Measurements from ENCODE around the gene ELN. TPM values are rescaled to one million over a fixed set of nuclear protein-coding genes. Genes with fewer than 3 reads are reported as not detected.
A peak's percentile ranks its signal among the peaks of the same experiment; 100 is the strongest.

ELN gene
- polyA plus RNA-seq, 4 donors = 1.3 to 87.5 (median 13.2) TPM

- Histone ChIP-seq H3K36me3 (ENCODE audit: control insufficient read depth in 3 of 3, insufficient read depth in 2 of 3, low read depth in 1 of 3, low read length in 3 of 3) (no peaks in the 10 kb centered on the region), H3K9me3 (ENCODE audit: control insufficient read depth in 2 of 2, insufficient read depth in 1 of 2, low read depth in 1 of 2, low read length in 1 of 2) (no peaks in the 10 kb centered on the region), H3K27ac (ENCODE audit: low read depth in 1 of 3, low read length in 2 of 3) (no peak overlapping the region), H3K27me3 (ENCODE audit: control insufficient read depth in 3 of 3, insufficient read depth in 3 of 3, low read length in 3 of 3) (peaks cover 0 to 24% (median 0%) of the 10 kb centered on the region in 3 donors), H3K4me1 (ENCODE audit: control insufficient read depth in 3 of 3, insufficient read depth in 2 of 3, low read depth in 1 of 3, low read length in 2 of 3) (peaks cover 0 to 7% (median 0%) of the 10 kb centered on the region in 3 donors), H3K4me3 (ENCODE audit: low read depth in 1 of 3, low read length in 3 of 3) (no peak overlapping the region)
- no peak for FAIRE-seq
- DNase-seq = peak in 1 of 2 donors; percentile 33
- WGBS, 3 donors = 18 to 22% (median 20%) methylated on average over 12 of the region's 12 CpGs
Observed at GRCh38 chr7:74023092-74023536, 4.9 kb upstream of the ELN start.

GRCh38 chr7:74023786-74024185, 4.2 kb upstream of the ELN start:
- Histone ChIP-seq H3K9me3 (ENCODE audit: control insufficient read depth in 2 of 2, insufficient read depth in 1 of 2, low read depth in 1 of 2, low read length in 1 of 2) (no peaks in the 10 kb centered on the region), H3K36me3 (ENCODE audit: control insufficient read depth in 3 of 3, insufficient read depth in 2 of 3, low read depth in 1 of 3, low read length in 3 of 3) (no peaks in the 10 kb centered on the region), H3K4me1 (ENCODE audit: control insufficient read depth in 3 of 3, insufficient read depth in 2 of 3, low read depth in 1 of 3, low read length in 2 of 3) (peaks cover 0 to 7% (median 0%) of the 10 kb centered on the region in 3 donors), H3K4me3 (ENCODE audit: low read depth in 1 of 3, low read length in 3 of 3) (no peak overlapping the region), H3K27me3 (ENCODE audit: control insufficient read depth in 3 of 3, insufficient read depth in 3 of 3, low read length in 3 of 3) (peaks cover 0 to 29% (median 0%) of the 10 kb centered on the region in 3 donors), H3K27ac (ENCODE audit: low read depth in 1 of 3, low read length in 2 of 3) (no peak overlapping the region)
- DNase-seq (no peak), FAIRE-seq (no peak)
- 51 to 79% (median 56%) methylated on average over 11 of the region's 11 CpGs for WGBS, 3 donors

GRCh38 chr7:74025146-74025545, 2.8 kb upstream of the ELN start:
- FAIRE-seq (no peak), DNase-seq (peak in 1 of 2 donors; percentile 49)
- Histone ChIP-seq H3K9me3 (ENCODE audit: control insufficient read depth in 2 of 2, insufficient read depth in 1 of 2, low read depth in 1 of 2, low read length in 1 of 2) (no peaks in the 10 kb centered on the region), H3K27ac (ENCODE audit: low read depth in 1 of 3, low read length in 2 of 3) (no peak overlapping the region), H3K27me3 (ENCODE audit: control insufficient read depth in 3 of 3, insufficient read depth in 3 of 3, low read length in 3 of 3) (peaks cover 0 to 29% (median 0%) of the 10 kb centered on the region in 3 donors), H3K4me1 (ENCODE audit: control insufficient read depth in 3 of 3, insufficient read depth in 2 of 3, low read depth in 1 of 3, low read length in 2 of 3) (peaks cover 0 to 14% (median 5%) of the 10 kb centered on the region in 3 donors), H3K4me3 (ENCODE audit: low read depth in 1 of 3, low read length in 3 of 3) (no peak overlapping the region), H3K36me3 (ENCODE audit: control insufficient read depth in 3 of 3, insufficient read depth in 2 of 3, low read depth in 1 of 3, low read length in 3 of 3) (no peaks in the 10 kb centered on the region)
- 6 to 48% (median 22%) methylated on average over 8 of the region's 8 CpGs for WGBS, 3 donors

DNA sequence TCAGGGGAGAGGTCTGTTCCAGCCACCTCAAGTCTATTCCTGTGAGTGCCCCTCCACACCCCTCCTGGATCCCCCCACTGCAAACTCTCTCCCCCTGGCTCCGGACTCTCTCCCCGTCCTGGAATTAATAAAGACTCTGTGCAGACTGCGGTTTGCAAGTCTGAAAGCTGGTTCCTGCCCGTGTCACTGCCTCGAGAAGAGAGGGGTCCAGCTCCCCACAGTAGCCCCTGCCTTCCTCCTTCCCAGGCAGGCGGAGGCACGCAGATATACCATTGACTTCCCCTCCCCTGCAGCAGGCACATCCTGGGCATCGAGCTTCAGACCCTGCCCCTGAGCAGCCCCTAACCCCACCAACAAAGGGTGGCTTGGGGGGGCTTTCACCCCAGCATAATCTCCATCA, 2.2 kb upstream of the ELN start:
- Histone ChIP-seq H3K4me1 (ENCODE audit: control insufficient read depth in 3 of 3, insufficient read depth in 2 of 3, low read depth in 1 of 3, low read length in 2 of 3) (peaks cover 0 to 15% (median 6%) of the 10 kb centered on the region in 3 donors), H3K9me3 (ENCODE audit: control insufficient read depth in 2 of 2, insufficient read depth in 1 of 2, low read depth in 1 of 2, low read length in 1 of 2) (no peaks in the 10 kb centered on the region), H3K36me3 (ENCODE audit: control insufficient read depth in 3 of 3, insufficient read depth in 2 of 3, low read depth in 1 of 3, low read length in 3 of 3) (no peaks in the 10 kb centered on the region), H3K27me3 (ENCODE audit: control insufficient read depth in 3 of 3, insufficient read depth in 3 of 3, low read length in 3 of 3) (peaks cover 0 to 29% (median 0%) of the 10 kb centered on the region in 3 donors), H3K27ac (ENCODE audit: low read depth in 1 of 3, low read length in 2 of 3) (no peak overlapping the region), H3K4me3 (ENCODE audit: low read depth in 1 of 3, low read length in 3 of 3) (no peak overlapping the region)
- WGBS, 3 donors = 63 to 71% (median 70%) methylated on average over 8 of the region's 8 CpGs
- FAIRE-seq (no peak), DNase-seq (no peak)

DNA sequence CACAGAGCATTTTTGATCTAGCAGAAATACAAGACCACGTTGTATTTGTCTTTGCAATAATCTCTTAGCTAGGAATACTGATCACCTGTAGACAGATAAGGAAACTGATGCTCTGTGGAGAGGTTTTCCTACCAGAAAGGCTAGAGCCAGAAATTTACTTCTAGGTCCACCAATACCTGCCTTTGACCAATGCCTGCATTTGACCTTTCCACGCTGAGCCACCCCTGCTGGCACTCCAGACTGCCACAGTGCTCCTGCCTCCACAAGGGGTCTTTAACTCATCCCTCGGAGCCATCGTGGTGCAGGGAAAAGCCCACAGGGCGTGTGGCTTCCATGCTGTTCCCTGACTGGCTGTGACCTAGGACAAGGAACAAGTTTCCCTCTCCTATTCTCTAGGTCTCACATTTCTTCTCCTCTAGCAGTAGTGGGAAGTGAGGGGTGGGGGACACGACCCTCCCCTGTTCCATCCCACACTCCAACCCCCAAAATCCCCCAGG, 1.5 kb upstream of the ELN start:
- Histone ChIP-seq H3K27ac (ENCODE audit: low read depth in 1 of 3, low read length in 2 of 3) (no peak overlapping the region), H3K36me3 (ENCODE audit: control insufficient read depth in 3 of 3, insufficient read depth in 2 of 3, low read depth in 1 of 3, low read length in 3 of 3) (no peaks in the 10 kb centered on the region), H3K9me3 (ENCODE audit: control insufficient read depth in 2 of 2, insufficient read depth in 1 of 2, low read depth in 1 of 2, low read length in 1 of 2) (no peaks in the 10 kb centered on the region), H3K4me3 (ENCODE audit: low read depth in 1 of 3, low read length in 3 of 3) (no peak overlapping the region), H3K4me1 (ENCODE audit: control insufficient read depth in 3 of 3, insufficient read depth in 2 of 3, low read depth in 1 of 3, low read length in 2 of 3) (peaks cover 0 to 18% (median 7%) of the 10 kb centered on the region in 3 donors), H3K27me3 (ENCODE audit: control insufficient read depth in 3 of 3, insufficient read depth in 3 of 3, low read length in 3 of 3) (peaks cover 0 to 29% (median 0%) of the 10 kb centered on the region in 3 donors)
- DNase-seq (no peak), FAIRE-seq (no peak)
- WGBS, 3 donors = 20 to 30% (median 23%) methylated on average over 6 of the region's 6 CpGs

- DNase-seq (peak; percentile 59 to 77), FAIRE-seq (no peak)
- Histone ChIP-seq H3K36me3 (ENCODE audit: control insufficient read depth in 3 of 3, insufficient read depth in 2 of 3, low read depth in 1 of 3, low read length in 3 of 3) (no peaks in the 10 kb centered on the region), H3K27ac (ENCODE audit: low read depth in 1 of 3, low read length in 2 of 3) (peak overlapping the region in 2 of 3 donors; percentile 7 to 26), H3K27me3 (ENCODE audit: control insufficient read depth in 3 of 3, insufficient read depth in 3 of 3, low read length in 3 of 3) (peaks cover 0 to 24% (median 0%) of the 10 kb centered on the region in 3 donors), H3K4me3 (ENCODE audit: low read depth in 1 of 3, low read length in 3 of 3) (no peak overlapping the region), H3K4me1 (ENCODE audit: control insufficient read depth in 3 of 3, insufficient read depth in 2 of 3, low read depth in 1 of 3, low read length in 2 of 3) (peaks cover 0 to 18% (median 8%) of the 10 kb centered on the region in 3 donors), H3K9me3 (ENCODE audit: control insufficient read depth in 2 of 2, insufficient read depth in 1 of 2, low read depth in 1 of 2, low read length in 1 of 2) (no peaks in the 10 kb centered on the region)
- 26 to 40% (median 28%) methylated on average over 16 to 18 of the region's 18 CpGs for WGBS, 3 donors
Observed at GRCh38 chr7:74026903-74027682, 880 bp upstream of the ELN start.

GRCh38 chr7:74028321-74028838, 407 bp downstream of the ELN start:
- Histone ChIP-seq H3K36me3 (ENCODE audit: control insufficient read depth in 3 of 3, insufficient read depth in 2 of 3, low read depth in 1 of 3, low read length in 3 of 3) (no peaks in the 10 kb centered on the region), H3K9me3 (ENCODE audit: control insufficient read depth in 2 of 2, insufficient read depth in 1 of 2, low read depth in 1 of 2, low read length in 1 of 2) (no peaks in the 10 kb centered on the region), H3K4me3 (ENCODE audit: low read depth in 1 of 3, low read length in 3 of 3) (peak overlapping the region in 2 of 3 donors; percentile 35 to 52), H3K4me1 (ENCODE audit: control insufficient read depth in 3 of 3, insufficient read depth in 2 of 3, low read depth in 1 of 3, low read length in 2 of 3) (peaks cover 0 to 13% (median 8%) of the 10 kb centered on the region in 3 donors), H3K27ac (ENCODE audit: low read depth in 1 of 3, low read length in 2 of 3) (peak overlapping the region in 2 of 3 donors; percentile 28 to 30), H3K27me3 (ENCODE audit: control insufficient read depth in 3 of 3, insufficient read depth in 3 of 3, low read length in 3 of 3) (peaks cover 0 to 12% (median 0%) of the 10 kb centered on the region in 3 donors)
- FAIRE-seq (no peak), DNase-seq (no peak)
- WGBS, 3 donors = 38 to 69% (median 50%) methylated on average over 11 to 13 of the region's 13 CpGs

DNA sequence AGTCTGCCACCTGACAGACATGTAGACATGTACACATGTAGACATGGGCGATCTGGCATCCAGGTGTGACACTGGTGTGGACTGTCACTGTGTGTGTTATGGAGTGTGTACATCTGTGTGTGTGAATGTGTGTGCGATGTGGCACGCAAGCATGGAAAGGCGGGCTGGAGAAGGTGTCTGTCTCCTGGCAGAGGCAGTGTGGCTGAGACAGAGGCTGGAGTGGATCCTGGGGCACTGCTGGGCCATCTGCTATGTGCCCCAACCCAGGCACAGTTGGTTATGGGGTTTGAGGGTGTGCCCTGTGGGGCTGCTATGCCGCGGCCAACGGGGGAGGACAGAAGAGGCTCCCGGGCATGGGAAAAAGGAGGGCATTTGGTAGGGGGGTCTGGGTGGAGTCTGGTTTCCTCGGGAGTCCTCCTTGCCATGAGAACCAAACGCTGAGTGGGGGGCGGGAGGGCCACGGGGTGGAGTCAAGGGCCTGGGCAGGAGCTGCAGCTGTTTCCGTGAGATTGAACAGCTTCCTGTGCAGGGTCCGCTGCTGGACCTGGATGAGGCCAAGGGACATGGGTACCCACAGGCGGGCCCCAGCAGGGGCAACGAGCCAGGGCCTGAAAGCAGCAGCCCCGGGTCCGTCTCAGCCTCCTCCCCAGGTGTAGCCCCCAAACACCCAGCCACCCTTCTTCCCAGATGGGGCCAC, 1.3 kb downstream of the ELN start:
- FAIRE-seq = no peak
- DNase-seq = no peak
- Histone ChIP-seq H3K36me3 (ENCODE audit: control insufficient read depth in 3 of 3, insufficient read depth in 2 of 3, low read depth in 1 of 3, low read length in 3 of 3) (no peaks in the 10 kb centered on the region), H3K27ac (ENCODE audit: low read depth in 1 of 3, low read length in 2 of 3) (peak overlapping the region in 1 of 3 donors; percentile 23), H3K9me3 (ENCODE audit: control insufficient read depth in 2 of 2, insufficient read depth in 1 of 2, low read depth in 1 of 2, low read length in 1 of 2) (no peaks in the 10 kb centered on the region), H3K27me3 (ENCODE audit: control insufficient read depth in 3 of 3, insufficient read depth in 3 of 3, low read length in 3 of 3) (peaks cover 0 to 9% (median 0%) of the 10 kb centered on the region in 3 donors), H3K4me1 (ENCODE audit: control insufficient read depth in 3 of 3, insufficient read depth in 2 of 3, low read depth in 1 of 3, low read length in 2 of 3) (peaks cover 0 to 13% (median 8%) of the 10 kb centered on the region in 3 donors), H3K4me3 (ENCODE audit: low read depth in 1 of 3, low read length in 3 of 3) (peak overlapping the region in 1 of 3 donors; percentile 52)
- 30 to 55% (median 40%) methylated on average over 18 of the region's 18 CpGs for WGBS, 3 donors
